GM20431 (cell line): ENCODE measurements around the gene HACL1.

Experiments
- in situ Hi-C: fragments of 300-500 bp; cut with MseI, MboI; formaldehyde crosslinking; loops from one replicate; pipeline ENCODE4 v1.15.0; 2020; ENCODE audit warnings: low sequenced_read_pairs; ENCODE audit not compliant: unreplicated experiment

HACL1 gene

GRCh38 chr3:15601399-15602145 lies at the start of gene HACL1, which contains the start of gene BTD:
TSS of gene HACL1 (minus strand) at chr3:15601569. CDS start at chr3:15601463, 106 bp downstream.
TSS of gene BTD (plus strand) at chr3:15601745. CDS start at chr3:15635440, 33,695 bp downstream.
- in situ Hi-C loops, result no loop called here

- in situ Hi-C loops, result loop anchor here (25.0 kb wide), 1 partner anchor 162 kb away; no protein-coding TSS in a partner anchor
Measured at GRCh38 chr3:15649858-15650257, 48.5 kb upstream of the HACL1 start.

GRCh38 chr3:15649341-15649740 lies 48.0 kb upstream of the HACL1 start:
- in situ Hi-C loops, result loop anchor here (25.0 kb wide), 1 partner anchor 163 kb away; no protein-coding TSS in a partner anchor

DNA sequence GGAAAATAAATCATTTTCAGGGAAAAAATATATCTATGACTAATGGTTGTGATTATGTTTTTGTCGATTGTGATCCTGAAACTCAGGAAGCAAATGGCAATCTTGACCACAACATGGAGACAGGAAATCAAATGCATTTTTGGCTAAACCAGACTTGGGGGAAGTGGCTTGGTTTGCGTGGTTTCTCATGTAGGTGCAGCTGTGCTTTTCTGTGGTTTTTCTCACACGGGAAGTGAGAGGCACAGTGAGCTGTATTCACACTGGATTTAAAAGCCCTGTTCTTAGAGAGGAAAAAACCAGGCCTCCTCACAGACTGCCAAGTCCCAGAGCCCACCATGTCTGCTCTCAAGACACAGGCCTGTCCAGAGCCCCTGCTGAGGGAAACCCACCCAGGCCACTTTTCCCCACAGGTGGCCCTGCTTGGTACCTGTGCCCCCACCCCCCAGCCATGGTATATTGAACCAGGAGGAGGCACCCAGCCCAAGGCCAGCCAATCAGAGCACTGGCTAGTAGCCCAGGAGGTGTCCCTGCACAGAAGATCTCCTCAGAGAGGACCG lies 46.3 kb upstream of the HACL1 start:
- in situ Hi-C loops, result loop anchor here (25.0 kb wide), 1 partner anchor 165 kb away; no protein-coding TSS in a partner anchor

- in situ Hi-C loops, result loop anchor here (25.0 kb wide), 1 partner anchor 165 kb away; no protein-coding TSS in a partner anchor
Measured at GRCh38 chr3:15646851-15647511, 45.6 kb upstream of the HACL1 start.

DNA sequence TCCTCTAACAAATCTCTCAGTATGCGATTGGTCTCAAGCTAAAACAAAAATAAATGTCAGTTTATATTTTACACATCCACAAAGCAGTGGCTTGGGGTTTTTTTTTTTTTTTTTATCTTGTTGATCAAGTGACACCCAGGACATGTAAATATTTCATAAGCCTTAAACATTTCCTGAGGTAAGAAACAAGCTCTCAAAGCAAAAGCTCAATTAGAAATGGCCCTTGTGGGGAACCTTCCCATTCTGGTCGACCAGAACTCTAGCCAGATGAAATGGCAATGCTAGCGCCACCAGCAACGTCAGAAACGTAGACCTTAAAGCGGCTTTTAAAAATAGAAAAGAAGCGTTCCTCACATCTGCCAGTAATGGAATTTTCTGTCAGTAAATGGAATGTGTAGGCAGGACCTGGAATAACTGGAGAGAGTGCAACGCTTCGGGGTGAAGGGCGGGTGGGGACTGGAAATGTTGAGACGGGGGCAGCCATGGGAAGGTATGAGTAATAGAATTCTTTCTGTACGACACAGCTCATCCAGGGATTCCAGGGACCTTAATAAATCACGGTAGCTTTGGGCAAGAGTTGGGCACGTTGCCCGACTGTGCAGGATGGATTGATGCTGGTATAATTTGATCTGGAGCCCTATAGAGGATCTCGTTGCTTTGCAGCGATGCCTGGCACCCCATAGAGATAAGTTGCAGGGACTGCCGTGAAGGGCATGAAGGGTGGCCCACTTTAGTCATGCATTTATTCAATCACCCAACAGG lies 44.6 kb upstream of the HACL1 start:
- in situ Hi-C loops, result loop anchor here (25.0 kb wide), 1 partner anchor 166 kb away; no protein-coding TSS in a partner anchor

GRCh38 chr3:15645246-15645645 lies 43.9 kb upstream of the HACL1 start:
- in situ Hi-C loops, result loop anchor here (25.0 kb wide), 1 partner anchor 167 kb away; no protein-coding TSS in a partner anchor

DNA sequence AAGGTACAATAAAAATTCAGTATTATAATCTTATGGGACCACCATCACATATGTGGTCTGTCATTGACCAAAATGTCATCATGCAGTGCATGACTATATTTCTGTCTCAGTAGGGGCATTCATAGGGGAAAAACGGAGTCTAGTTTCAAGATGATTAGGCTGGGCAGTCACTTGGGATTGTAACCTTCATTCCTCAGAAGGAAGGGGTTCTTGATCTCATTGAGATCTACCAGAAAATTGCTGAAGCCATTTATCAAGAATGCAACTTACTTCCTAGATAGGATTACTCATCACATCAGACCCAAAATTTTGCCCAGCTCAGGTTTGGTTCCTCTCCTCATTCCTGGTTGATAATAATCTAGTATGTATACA lies 37.5 kb upstream of the HACL1 start:
- in situ Hi-C loops, result loop anchor here (25.0 kb wide), 1 partner anchor 173 kb away; no protein-coding TSS in a partner anchor

DNA sequence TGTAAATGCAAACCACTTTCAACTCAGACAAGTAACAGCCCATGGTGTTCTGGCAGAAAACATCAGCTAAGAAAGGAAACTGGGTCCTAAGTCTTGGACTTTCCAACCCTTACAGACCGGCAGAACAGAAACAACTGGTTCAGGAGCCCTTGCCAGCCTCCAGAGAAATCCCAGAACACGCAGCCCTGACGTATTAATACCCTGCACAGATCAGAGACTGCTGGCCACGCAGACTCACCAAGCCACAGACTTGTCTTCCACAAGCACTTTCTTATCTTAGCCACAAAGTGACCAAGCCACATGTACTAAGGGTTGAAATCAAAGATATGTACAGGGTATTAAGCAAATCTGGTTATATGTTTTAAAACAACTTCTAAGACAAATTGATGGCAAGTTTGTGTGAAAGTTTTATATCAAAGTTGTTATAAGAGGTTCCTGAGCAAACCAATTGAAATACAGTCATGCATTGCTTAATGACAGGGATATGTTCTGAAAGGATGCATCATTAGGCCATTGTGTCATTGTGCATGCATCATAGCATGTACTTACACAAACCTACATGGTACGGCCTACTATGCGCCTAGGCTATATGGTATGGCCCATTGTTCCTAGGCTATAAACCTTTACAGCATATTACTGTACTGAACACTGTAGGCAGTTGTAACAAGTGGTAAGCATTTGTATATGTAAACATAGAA lies 37.0 kb upstream of the HACL1 start:
- in situ Hi-C loops, result loop anchor here (25.0 kb wide), 1 partner anchor 174 kb away; no protein-coding TSS in a partner anchor

DNA sequence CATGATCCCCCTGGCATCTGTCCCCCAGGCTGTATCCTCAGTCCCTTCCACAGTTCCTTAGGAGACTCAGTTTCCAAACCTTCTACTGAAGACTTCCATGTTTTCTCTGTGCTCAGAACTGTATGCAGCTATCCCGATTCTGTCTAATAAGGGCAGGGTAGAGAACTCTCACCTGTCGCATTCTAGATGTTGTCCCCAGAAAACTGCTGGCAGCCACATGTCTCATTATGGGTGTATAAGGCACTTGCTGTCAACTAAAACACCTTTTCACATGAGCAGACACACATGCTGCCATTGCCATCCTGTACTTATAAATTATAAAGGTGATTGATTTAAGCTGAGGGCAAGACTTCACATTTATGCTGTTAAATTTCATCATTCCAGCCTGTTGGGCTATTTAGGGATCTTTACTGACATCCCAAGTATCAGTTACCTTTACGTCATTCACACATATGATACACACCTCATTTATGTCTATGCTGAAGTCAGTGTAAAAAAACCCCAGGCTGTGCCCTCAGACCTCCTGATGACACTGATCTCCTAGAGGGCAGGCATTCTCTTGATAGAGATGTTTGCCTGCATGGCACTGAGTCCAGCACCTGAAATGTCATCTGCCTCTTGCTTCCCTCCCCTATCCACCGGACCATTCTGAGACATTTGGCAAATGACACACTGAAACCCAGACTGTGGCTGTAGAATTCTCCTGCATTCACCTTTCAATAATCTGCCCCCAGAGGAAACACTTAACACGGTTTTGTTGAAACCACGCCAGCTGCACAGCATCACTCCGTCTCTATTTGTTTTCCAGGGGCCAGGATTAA lies 36.0 kb upstream of the HACL1 start:
- in situ Hi-C loops, result loop anchor here (25.0 kb wide), 1 partner anchor 175 kb away; no protein-coding TSS in a partner anchor

GRCh38 chr3:15636028-15636709 lies 34.8 kb upstream of the HACL1 start:
- in situ Hi-C loops, result loop anchor here (25.0 kb wide), 1 partner anchor 176 kb away; no protein-coding TSS in a partner anchor

GRCh38 chr3:15635121-15635661 lies 33.8 kb upstream of the HACL1 start:
- in situ Hi-C loops, result loop anchor here (25.0 kb wide), 1 partner anchor 177 kb away; no protein-coding TSS in a partner anchor

- in situ Hi-C loops, result loop anchor here (25.0 kb wide), 1 partner anchor 178 kb away; no protein-coding TSS in a partner anchor
Measured at GRCh38 chr3:15634671-15635070, 33.3 kb upstream of the HACL1 start.

GRCh38 chr3:15633766-15634598 lies 32.6 kb upstream of the HACL1 start:
- in situ Hi-C loops, result loop anchor here (25.0 kb wide), 1 partner anchor 178 kb away; no protein-coding TSS in a partner anchor

DNA sequence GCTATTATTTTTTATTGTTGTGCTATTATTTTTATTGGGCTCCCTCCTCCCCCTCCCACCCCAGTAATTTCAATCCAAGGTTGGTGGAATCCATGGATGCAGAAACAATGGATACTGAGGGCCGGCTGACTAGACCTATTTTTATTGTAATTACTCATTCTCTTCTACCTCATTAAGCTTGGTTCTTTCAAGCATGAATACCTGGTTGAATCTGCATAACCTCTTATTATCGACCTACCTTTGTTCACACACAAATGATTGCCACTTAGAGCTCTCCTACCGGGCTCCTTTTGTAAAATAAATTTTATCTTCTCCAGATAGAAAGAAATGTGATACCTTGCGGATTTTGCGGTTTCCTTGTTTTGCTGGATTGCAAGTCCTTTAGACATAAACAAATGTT lies 31.8 kb upstream of the HACL1 start:
- in situ Hi-C loops, result loop anchor here (25.0 kb wide), 1 partner anchor 179 kb away; no protein-coding TSS in a partner anchor

DNA sequence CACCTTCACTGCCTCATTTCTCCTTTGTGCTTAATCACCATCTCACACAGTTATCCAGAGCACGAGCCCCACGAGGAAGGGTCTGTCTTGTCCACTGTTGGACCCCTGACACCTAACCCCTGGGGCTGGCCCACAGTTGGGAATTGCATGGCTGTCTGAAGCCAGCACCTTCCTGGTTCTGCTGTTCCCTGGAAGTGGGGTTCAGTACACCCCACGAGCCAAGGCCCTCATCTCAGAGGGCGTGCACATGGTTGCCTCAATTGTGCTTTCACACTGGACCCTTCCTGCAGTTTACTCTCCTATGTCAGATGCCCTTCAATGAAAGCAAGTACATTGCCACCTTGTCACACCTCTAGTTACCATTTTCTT lies 30.8 kb upstream of the HACL1 start:
- in situ Hi-C loops, result loop anchor here (25.0 kb wide), 1 partner anchor 180 kb away; no protein-coding TSS in a partner anchor
